Liver (tissue), 3 donors: Measurements from ENCODE around the gene JMJD1C.

ENCODE experiments used
- ATF3 ChIP-seq: IDR thresholded peaks from 2 replicates; pipeline ENCODE4 v1.6.1; 2016; ENCODE audit warnings: antibody characterized with exemption
- CTCF ChIP-seq: fragments of 150-350 bp; IDR thresholded peaks from 2 replicates; pipeline ENCODE4 v1.5.1; 2017; ENCODE audit warnings: improper control_type of control experiment, low read depth, low read length; ENCODE audit not compliant: missing input control
- EGR1 ChIP-seq, 2 donors: IDR thresholded peaks; 2 replicates each; pipeline ENCODE4 v1.6.1; 2016 to 2018; ENCODE audit warnings: antibody characterized with exemption in 2 of 2, low read depth in 2 of 2
- RAD21 ChIP-seq, 2 donors: IDR thresholded peaks; 2 replicates each; pipeline ENCODE4 v1.6.1; 2016; ENCODE audit warnings: antibody characterized with exemption in 2 of 2, mild to moderate bottlenecking in 2 of 2
- REST ChIP-seq: IDR thresholded peaks from 2 replicates; pipeline ENCODE4 v1.6.1; 2016; ENCODE audit warnings: antibody characterized with exemption, mild to moderate bottlenecking
- SP1 ChIP-seq: IDR thresholded peaks from 2 replicates; pipeline ENCODE4 v1.6.1; 2018; ENCODE audit warnings: antibody characterized with exemption, mild to moderate bottlenecking
- TAF1 ChIP-seq: conservative IDR thresholded peaks from 2 replicates; pipeline ENCODE4 v1.6.1; 2016; ENCODE audit warnings: antibody characterized with exemption, mild to moderate bottlenecking
- YY1 ChIP-seq: IDR thresholded peaks from 2 replicates; pipeline ENCODE4 v1.6.1; 2016; ENCODE audit warnings: antibody characterized with exemption, mild to moderate bottlenecking
- donor health status: healthy.
- donor health status: healthy.

GRCh38 chr10:63308628-63309027, 157.1 kb downstream of the JMJD1C start:
- TF ChIP-seq REST (no peak), CTCF (no peak), TAF1 (no peak), ATF3 (no peak), YY1 (no peak), EGR1 (IDR thresholded peaks at IDR 0.05; ENCODE audit: low read depth in 2 of 2) (no peak), RAD21 (IDR thresholded peaks at IDR 0.05) (no peak), SP1 (no peak)
